Upper lobe of left lung (tissue), 6 donors: Measurements from ENCODE around the gene TOMM20. TPM values are rescaled to one million over a fixed set of nuclear protein-coding genes. Genes with fewer than 3 reads are reported as not detected.
"Not testable (repeated sequence)": the region's sequence is repeated elsewhere in the genome, so short reads cannot be mapped to it uniquely, and the experiment has no call there.

ENCODE experiments used
- ATAC-seq, 2 donors: fragments of 200-7000 bp; cut with Tn5 transposase; one replicate each; pipeline ENCODE4 v1.9.1; 2022; ENCODE audit warnings: mild to moderate bottlenecking in 2 of 2, moderate library complexity in 2 of 2; ENCODE audit not compliant: low FRiP score in 2 of 2
- DNase-seq, 2 donors: peaks; one replicate each; pipeline ENCODE4 v3.0.0-alpha.2; 2019 to 2020
- H3K27ac ChIP-seq, 4 donors: fragments of 200-600 bp; sonication (generic); one replicate each; pipeline ENCODE4 v1.5.1; 2016 to 2019
- H3K27me3 ChIP-seq, 4 donors: fragments of 200-600 bp; sonication (generic); one replicate each; pipeline ENCODE4 v1.5.1; 2017 to 2019
- H3K36me3 ChIP-seq, 4 donors: fragments of 200-600 bp; sonication (generic); one replicate each; pipeline ENCODE4 v1.5.1; 2016 to 2019
- H3K4me1 ChIP-seq, 4 donors: fragments of 200-600 bp; sonication (generic); one replicate each; pipeline ENCODE4 v1.5.1; 2018 to 2019
- H3K4me3 ChIP-seq, 4 donors: fragments of 200-600 bp; sonication (generic); one replicate each; pipeline ENCODE4 v1.5.1; 2017 to 2019; ENCODE audit warnings: mild to moderate bottlenecking in 2 of 4, moderate library complexity in 1 of 4
- H3K9me3 ChIP-seq, 4 donors: fragments of 200-600 bp; sonication (generic); one replicate each; pipeline ENCODE4 v1.5.1; 2018 to 2019
- CTCF ChIP-seq, 6 experiments: fragments of 450-650 bp in 4 of 6; fragments of 200-600 bp in 2 of 6; sonication (generic) in 2 of 6; IDR thresholded peaks; one replicate each; pipeline ENCODE4 v1.5.1; 2016 to 2019; ENCODE audit warnings: antibody characterized with exemption in 6 of 6
- EP300 ChIP-seq, 4 donors: sonication (generic); formaldehyde crosslinking; IDR thresholded peaks; one replicate each; pipeline ENCODE4 v1.5.1; 2017; ENCODE audit warnings: antibody characterized with exemption in 4 of 4, control low read depth in 2 of 4
- POLR2A ChIP-seq, 4 donors: fragments of 450-650 bp; IDR thresholded peaks; one replicate each; pipeline ENCODE4 v1.5.1; 2016 to 2017; ENCODE audit warnings: antibody characterized with exemption in 4 of 4, mild to moderate bottlenecking in 2 of 4
- POLR2AphosphoS5 ChIP-seq, 2 donors: sonication (generic); formaldehyde crosslinking; IDR thresholded peaks; one replicate each; pipeline ENCODE4 v1.5.1; 2017; ENCODE audit warnings: antibody characterized with exemption in 2 of 2
- WGBS, 2 donors: methylation state at CpG; one replicate each; pipeline ENCODE4 v1.1.5; 2017 to 2018; 5-methylcytosine and 5-hydroxymethylcytosine counted together
- total RNA-seq, 6 donors: library from RNA; depleted of rRNA in 4 of 6; stranded (reverse); fragments of >200 nt in 4 of 6; gene quantifications; one replicate each; pipeline versions ENCODE4 v1.1.0 to v1.2.1, GENCODE V29; 2016 to 2021
- donor health status: DM: no; HTN: no; CAD: no; lungs with moderate emphysema.
- donor health status: DM: no; HTN: yes; CAD: no; lungs with severe emphysema.

Gene TOMM20
- total RNA-seq, 6 donors from 2014 or later: 37.6 to 124 (median 89.8) TPM

GRCh38 chr1:235098547-235098946 lies 30.1 kb downstream of the TOMM20 start:
- no peaks in the 10 kb centered on the region for H3K9me3 ChIP-seq
- ATAC-seq (no peak), DNase-seq (no peak)
- no peaks in the 10 kb centered on the region for H3K36me3 ChIP-seq
- no peak overlapping the region for H3K27ac ChIP-seq
- H3K4me1 ChIP-seq: peaks cover 2 to 7% (median 4%) of the 10 kb centered on the region in 4 donors
- no peak overlapping the region for H3K4me3 ChIP-seq
- no peaks in the 10 kb centered on the region for H3K27me3 ChIP-seq
- TF ChIP-seq POLR2AphosphoS5 (IDR thresholded peaks at IDR 0.05): no peak
- TF ChIP-seq CTCF (IDR thresholded peaks at IDR 0.05): no peak
- no peak for TF ChIP-seq EP300 (IDR thresholded peaks at IDR 0.05)
- no peak for TF ChIP-seq POLR2A (IDR thresholded peaks at IDR 0.05)
- WGBS, 2 donors: 87 to 90% methylated on average over 6 of the region's 6 CpGs

- not testable (repeated sequence) for DNase-seq, H3K4me3 ChIP-seq, H3K9me3 ChIP-seq, H3K27ac ChIP-seq, ATAC-seq, H3K36me3 ChIP-seq, H3K27me3 ChIP-seq
- H3K4me1 ChIP-seq: peaks cover 4 to 12% (median 10%) of the 10 kb centered on the region in 4 donors
- 92 to 94% methylated on average over 14 of the region's 14 CpGs for WGBS, 2 donors
Measured at GRCh38 chr1:235097501-235097900, 31.1 kb downstream of the TOMM20 start.

GRCh38 chr1:235095938-235096562 lies 32.6 kb downstream of the TOMM20 start:
- H3K36me3 ChIP-seq: no peaks in the 10 kb centered on the region
- 54 to 76% methylated on average over 6 of the region's 6 CpGs for WGBS, 2 donors
- no peak for ATAC-seq

GRCh38 chr1:235093696-235094592 lies 34.7 kb downstream of the TOMM20 start:
- TF ChIP-seq CTCF (IDR thresholded peaks at IDR 0.05) (peak; percentile 53 to 92 (median 82)), EP300 (IDR thresholded peaks at IDR 0.05) (no peak)
- Histone ChIP-seq H3K4me3 (no peak overlapping the region), H3K9me3 (no peaks in the 10 kb centered on the region), H3K4me1 (peaks cover 4 to 12% (median 10%) of the 10 kb centered on the region in 4 donors), H3K27ac (no peak overlapping the region), H3K36me3 (no peaks in the 10 kb centered on the region), H3K27me3 (no peaks in the 10 kb centered on the region)
- peak; percentile 57 to 85 for DNase-seq
- peak; percentile 86 to 93 for ATAC-seq
- WGBS, 2 donors: 31 to 35% methylated on average over 24 of the region's 24 CpGs

More at GRCh38 chr1:235095938-235096562, 32.6 kb downstream of the TOMM20 start:
- H3K4me3 ChIP-seq: no peak overlapping the region
- H3K4me1 ChIP-seq: peaks cover 4 to 12% (median 10%) of the 10 kb centered on the region in 4 donors
- TF ChIP-seq POLR2AphosphoS5 (IDR thresholded peaks at IDR 0.05) (no peak), EP300 (IDR thresholded peaks at IDR 0.05) (no peak), CTCF (IDR thresholded peaks at IDR 0.05) (no peak), POLR2A (IDR thresholded peaks at IDR 0.05) (no peak)
- DNase-seq: no peak
- H3K27ac ChIP-seq: no peak overlapping the region
- no peaks in the 10 kb centered on the region for H3K9me3 ChIP-seq
- H3K27me3 ChIP-seq: no peaks in the 10 kb centered on the region

GRCh38 chr1:235093013-235093695 lies 35.5 kb downstream of the TOMM20 start:
- DNase-seq (peak; percentile 50 to 73), ATAC-seq (peak; percentile 45 to 83)
- WGBS, 2 donors: 49 to 69% methylated on average over 10 to 26 of the region's 27 CpGs
- peaks cover 4 to 12% (median 10%) of the 10 kb centered on the region in 4 donors for H3K4me1 ChIP-seq
- no peak overlapping the region for H3K27ac ChIP-seq
- no peaks in the 10 kb centered on the region for H3K9me3 ChIP-seq
- no peak for TF ChIP-seq EP300 (IDR thresholded peaks at IDR 0.05)
- TF ChIP-seq CTCF (IDR thresholded peaks at IDR 0.05): peak in 1 of 6 experiments; percentile 5
- H3K27me3 ChIP-seq: no peaks in the 10 kb centered on the region
- H3K4me3 ChIP-seq: no peak overlapping the region
- H3K36me3 ChIP-seq: no peaks in the 10 kb centered on the region

GRCh38 chr1:235092415-235092814 lies 36.2 kb downstream of the TOMM20 start:
- not testable (repeated sequence) for H3K4me3 ChIP-seq, H3K9me3 ChIP-seq, ATAC-seq, H3K27me3 ChIP-seq, H3K36me3 ChIP-seq, H3K27ac ChIP-seq
- H3K4me1 ChIP-seq: peaks cover 4 to 12% (median 10%) of the 10 kb centered on the region in 4 donors
- WGBS, 2 donors: 91 to 94% methylated on average over 14 of the region's 14 CpGs
- peak in 1 of 2 donors; percentile 42 for DNase-seq

- DNase-seq, ATAC-seq, H3K27me3 ChIP-seq, H3K36me3 ChIP-seq, H3K9me3 ChIP-seq, H3K4me3 ChIP-seq, H3K27ac ChIP-seq: not testable (repeated sequence)
- H3K4me1 ChIP-seq: peaks cover 4 to 12% (median 10%) of the 10 kb centered on the region in 4 donors
- WGBS, 2 donors: 97 to 98% methylated on average over 8 of the region's 8 CpGs
Measured at GRCh38 chr1:235092045-235092406, 36.6 kb downstream of the TOMM20 start.
